Measurements from ENCODE around the gene OR5B17.

OR5B17 gene

DNA sequence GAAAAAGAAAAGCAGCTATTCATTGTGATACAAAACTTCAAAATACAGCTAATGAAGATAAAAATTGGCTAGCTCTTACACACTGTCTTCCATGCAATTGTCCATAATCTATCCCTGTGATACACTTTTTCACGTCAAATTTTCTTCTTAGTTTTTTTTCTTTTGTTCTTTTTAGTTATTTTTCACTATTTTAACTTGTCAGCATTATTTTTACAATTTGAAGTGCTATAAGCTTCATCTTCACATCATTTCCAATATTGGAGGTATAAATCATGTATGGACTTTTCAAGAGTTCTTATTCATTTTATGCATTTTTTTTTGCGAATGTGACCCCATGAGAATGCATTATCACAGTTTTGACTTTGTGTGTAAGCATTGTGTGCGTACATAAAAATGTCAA is 4.1 kb downstream of the OR5B17 start:
- FAIRE-seq: no peak
- no peak for DNase-seq (ENCODE audit: insufficient read length, low spot score)
- TF ChIP-seq, protein P1, sequence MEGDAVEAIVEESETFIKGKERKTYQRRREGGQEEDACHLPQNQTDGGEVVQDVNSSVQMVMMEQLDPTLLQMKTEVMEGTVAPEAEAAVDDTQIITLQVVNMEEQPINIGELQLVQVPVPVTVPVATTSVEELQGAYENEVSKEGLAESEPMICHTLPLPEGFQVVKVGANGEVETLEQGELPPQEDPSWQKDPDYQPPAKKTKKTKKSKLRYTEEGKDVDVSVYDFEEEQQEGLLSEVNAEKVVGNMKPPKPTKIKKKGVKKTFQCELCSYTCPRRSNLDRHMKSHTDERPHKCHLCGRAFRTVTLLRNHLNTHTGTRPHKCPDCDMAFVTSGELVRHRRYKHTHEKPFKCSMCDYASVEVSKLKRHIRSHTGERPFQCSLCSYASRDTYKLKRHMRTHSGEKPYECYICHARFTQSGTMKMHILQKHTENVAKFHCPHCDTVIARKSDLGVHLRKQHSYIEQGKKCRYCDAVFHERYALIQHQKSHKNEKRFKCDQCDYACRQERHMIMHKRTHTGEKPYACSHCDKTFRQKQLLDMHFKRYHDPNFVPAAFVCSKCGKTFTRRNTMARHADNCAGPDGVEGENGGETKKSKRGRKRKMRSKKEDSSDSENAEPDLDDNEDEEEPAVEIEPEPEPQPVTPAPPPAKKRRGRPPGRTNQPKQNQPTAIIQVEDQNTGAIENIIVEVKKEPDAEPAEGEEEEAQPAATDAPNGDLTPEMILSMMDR (IDR thresholded peaks at IDR 0.05; ENCODE audit: insufficient read depth, missing control alignments): no peak

DNA sequence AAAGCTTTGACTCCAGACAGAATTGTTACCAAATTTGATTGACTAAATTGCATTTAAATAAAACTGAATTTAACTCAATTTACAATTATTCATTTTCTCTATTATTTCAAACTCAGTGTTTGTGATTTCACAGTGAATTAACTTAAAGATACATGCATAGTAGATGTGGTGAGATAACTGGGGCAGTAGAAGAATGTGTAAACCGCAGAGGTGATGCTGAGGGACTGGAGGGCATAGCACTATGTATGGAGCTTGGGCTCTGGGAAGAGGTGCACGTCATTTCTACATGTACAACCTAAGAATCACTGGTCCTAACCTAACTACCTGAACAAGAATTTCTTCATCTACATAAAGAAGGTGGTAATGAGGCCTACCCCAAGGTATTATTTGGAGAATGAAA is 13.7 kb downstream of the OR5B17 start:
- FAIRE-seq: no peak
- TF ChIP-seq, protein P1 (IDR thresholded peaks at IDR 0.05; ENCODE audit: insufficient read depth, missing control alignments): no peak
- DNase-seq (ENCODE audit: insufficient read length, low spot score): no peak

DNA sequence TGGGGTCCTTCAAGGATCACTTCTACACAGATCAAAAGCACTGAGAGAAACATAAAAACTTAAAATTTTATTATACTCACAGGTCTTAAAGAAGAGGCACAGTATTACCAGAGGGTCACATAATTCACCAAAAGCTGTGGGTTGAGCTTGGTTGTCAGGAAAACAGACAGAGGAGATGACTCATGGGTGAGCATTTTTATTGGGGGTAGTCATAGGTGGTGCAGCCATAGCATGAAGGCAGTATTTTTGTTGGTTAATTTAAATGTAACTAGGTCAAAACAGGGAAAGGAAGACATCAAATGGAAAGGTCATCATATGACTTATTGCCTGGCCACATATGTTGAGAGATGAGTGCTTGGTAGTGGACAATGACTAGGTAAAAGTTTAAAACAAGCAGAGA is 24.2 kb downstream of the OR5B17 start:
- DNase-seq (ENCODE audit: insufficient read length, low spot score) (no peak), FAIRE-seq (no peak)
- TF ChIP-seq, protein P1 (IDR thresholded peaks at IDR 0.05; ENCODE audit: insufficient read depth, missing control alignments): no peak

DNA sequence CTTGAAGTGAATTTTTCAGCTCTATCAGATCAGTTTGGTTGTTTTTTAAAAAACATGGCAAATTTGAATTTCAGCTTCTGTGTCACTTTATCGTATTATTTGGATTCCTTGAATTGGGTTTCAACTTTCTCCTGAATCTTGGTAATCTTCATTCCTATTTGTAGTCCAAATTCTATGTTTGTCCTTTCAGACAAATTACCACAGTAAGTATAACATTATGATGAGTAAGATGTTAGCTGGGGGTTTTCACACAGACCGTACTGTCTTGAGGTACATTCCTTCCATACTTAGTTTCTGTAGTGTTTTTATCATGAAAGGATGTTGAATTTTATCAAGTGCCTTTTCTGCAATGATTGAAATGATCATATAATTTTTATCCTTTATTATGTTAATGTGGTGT is 28.0 kb downstream of the OR5B17 start:
- no peak for DNase-seq (ENCODE audit: insufficient read length, low spot score)
- no peak for FAIRE-seq
- TF ChIP-seq, protein P1 (IDR thresholded peaks at IDR 0.05; ENCODE audit: insufficient read depth, missing control alignments): no peak

DNA sequence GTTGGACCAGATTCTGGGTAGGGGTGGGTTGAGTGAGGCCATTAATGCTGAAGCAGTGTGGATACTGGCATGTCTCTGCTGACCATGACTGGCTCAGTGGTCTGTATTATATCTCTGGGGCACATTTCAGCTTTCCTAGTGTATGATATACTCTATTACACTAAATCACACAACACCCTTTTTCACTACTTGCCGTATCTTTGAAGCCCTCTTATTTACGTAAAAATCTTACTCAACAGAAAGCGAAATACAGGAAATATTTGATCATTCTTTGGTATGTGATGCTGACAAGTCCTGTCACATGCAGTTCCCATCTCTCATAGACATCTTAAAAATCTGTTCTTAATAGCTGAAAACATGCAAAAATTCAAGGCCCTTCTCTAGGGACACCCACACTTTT is 40.3 kb downstream of the OR5B17 start:
- TF ChIP-seq, protein P1 (IDR thresholded peaks at IDR 0.05; ENCODE audit: insufficient read depth, missing control alignments): no peak
- DNase-seq (ENCODE audit: insufficient read length, low spot score) (no peak), FAIRE-seq (no peak)

DNA sequence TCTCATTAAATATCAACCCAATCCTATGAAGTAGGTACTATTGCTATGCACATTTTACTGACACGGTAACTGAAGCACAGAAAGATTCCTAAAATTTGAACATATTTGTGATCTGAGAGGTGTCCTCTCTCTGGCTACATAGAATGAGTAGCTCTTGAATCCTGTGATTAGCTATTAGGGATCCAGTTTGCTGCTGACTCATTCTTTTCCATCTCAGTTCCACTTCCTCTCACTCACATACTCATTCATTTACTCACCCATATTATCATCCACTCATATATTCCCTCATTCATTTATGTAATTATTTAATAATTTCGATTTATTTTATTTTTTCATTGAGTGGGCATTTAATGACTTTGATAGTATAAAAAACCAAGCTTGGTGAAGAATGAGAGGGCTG is 42.7 kb downstream of the OR5B17 start:
- no peak for FAIRE-seq
- DNase-seq (ENCODE audit: insufficient read length, low spot score): no peak
- TF ChIP-seq, protein P1 (IDR thresholded peaks at IDR 0.05; ENCODE audit: insufficient read depth, missing control alignments): no peak
